H1 (cell line): ENCODE data around the gene TBC1D22A. TPM values are rescaled to one million over a fixed set of nuclear protein-coding genes. Genes with fewer than 3 reads are reported as not detected.
"Not testable (repeated sequence)": the region's sequence is repeated elsewhere in the genome, so short reads cannot be mapped to it uniquely, and the experiment has no call there.

Experiments used
- CTCF ChIA-PET: fragments of 300-600 bp; sonication (Branson Sonifier 250); formaldehyde crosslinking; loops from one replicate; lab custom pipeline; 2021; ENCODE audit not compliant: partially characterized antibody; lab: Charles Lee
- POLR2A ChIA-PET: fragments of 300-600 bp; sonication (Branson Sonifier 250); formaldehyde crosslinking; loops from one replicate; lab custom pipeline; 2021; ENCODE audit warnings: inconsistent platforms; ENCODE audit not compliant: partially characterized antibody; lab: Charles Lee
- DNase-seq, 2 experiments: peaks; one replicate each; pipeline versions ENCODE4 v3.0.0 to v3.0.0-alpha.2; 2010 to 2022; ENCODE audit warnings: low spot score in 2 of 2, low read depth in 1 of 2, mixed read lengths in 1 of 2
- FAIRE-seq: peaks from 2 replicates; lab custom pipeline; 2011; peaks lifted over from hg19 to GRCh38; lab: Jason Lieb, UNC
- H2AFZ ChIP-seq: 2 replicates; pipeline ENCODE4 v1.8.1; 2012; ENCODE audit warnings: low read length, inconsistent platforms
- H2AK5ac ChIP-seq: 2 replicates; pipeline ENCODE4 v1.6.1; 2013; ENCODE audit warnings: low read depth, low read length
- H2BK120ac ChIP-seq: replicated peaks from 2 replicates; pipeline ENCODE3; 2013; ENCODE audit warnings: low read depth, low read length, inconsistent platforms
- H2BK12ac ChIP-seq: 2 replicates; pipeline ENCODE4 v1.6.1; 2013; ENCODE audit warnings: low read depth, low read length
- H2BK15ac ChIP-seq: 2 replicates; pipeline ENCODE4 v1.6.1; 2013; ENCODE audit warnings: low read length
- H2BK20ac ChIP-seq: 2 replicates; pipeline ENCODE4 v1.6.1; 2013; ENCODE audit warnings: low read length
- H2BK5ac ChIP-seq: 2 replicates; pipeline ENCODE4 v1.6.1; 2013; ENCODE audit warnings: low read depth, low read length
- H3K14ac ChIP-seq: 2 replicates; pipeline ENCODE4 v1.6.1; 2013; ENCODE audit warnings: inconsistent platforms; ENCODE audit not compliant: insufficient read length
- H3K18ac ChIP-seq: 2 replicates; pipeline ENCODE4 v1.6.1; 2013; ENCODE audit warnings: low read length; ENCODE audit errors: extremely low read depth
- H3K23ac ChIP-seq: 2 replicates; pipeline ENCODE4 v1.6.1; 2013; ENCODE audit warnings: inconsistent platforms; ENCODE audit not compliant: insufficient read length
- H3K23me2 ChIP-seq: 2 replicates; pipeline ENCODE4 v1.6.1; 2013; ENCODE audit warnings: low read depth, low read length
- H3K27ac ChIP-seq: 2 replicates; pipeline ENCODE4 v1.6.1; 2011; ENCODE audit warnings: low read depth, low read length, inconsistent platforms
- H3K27me3 ChIP-seq, 4 experiments: replicated peaks in 1 of 4; 1 replicate in 1 of 4; 2 replicates in 3 of 4; pipeline versions ENCODE4 v1.6.1 to v1.8.1; 2011 to 2013; ENCODE audit warnings: low read length in 3 of 4, mild to moderate bottlenecking in 3 of 4, inconsistent platforms in 2 of 4, mixed read lengths in 2 of 4, moderate library complexity in 1 of 4; ENCODE audit not compliant: control insufficient read depth in 3 of 4, insufficient read depth in 3 of 4; ENCODE audit errors: extremely low read depth in 1 of 4
- H3K36me3 ChIP-seq, 4 experiments: 2 replicates each; pipeline versions ENCODE4 v1.6.1 to v1.8.1; 2011 to 2013; ENCODE audit warnings: mild to moderate bottlenecking in 4 of 4, low read length in 3 of 4, moderate library complexity in 2 of 4, control low read depth in 1 of 4, inconsistent platforms in 1 of 4; ENCODE audit not compliant: insufficient read depth in 4 of 4, control insufficient read depth in 2 of 4
- H3K4ac ChIP-seq: replicated peaks from 2 replicates; pipeline ENCODE3; 2013; ENCODE audit warnings: low read length, low read depth, mixed read lengths, inconsistent platforms; ENCODE audit not compliant: insufficient read length
- H3K4me1 ChIP-seq, 4 experiments: replicated peaks in 1 of 4; 1 replicate in 1 of 4; 2 replicates in 3 of 4; pipeline versions ENCODE4 v1.6.1 to v1.8.1; 2011 to 2013; ENCODE audit warnings: low read length in 3 of 4, inconsistent platforms in 2 of 4, mixed read lengths in 1 of 4; ENCODE audit not compliant: insufficient read depth in 4 of 4, control insufficient read depth in 3 of 4
- H3K4me2 ChIP-seq, 2 experiments: 2 replicates each; pipeline versions ENCODE4 v1.6.1 to v1.8.1; 2011 to 2013; ENCODE audit warnings: low read depth in 2 of 2, low read length in 2 of 2, control low read depth in 1 of 2, inconsistent platforms in 1 of 2, mild to moderate bottlenecking in 1 of 2; ENCODE audit not compliant: insufficient read depth in 1 of 2
- H3K4me3 ChIP-seq, 4 experiments: fragments of 200-600, 300-600 bp in 1 of 4; sonication (generic), shearing (Covaris generic), sonication (Bioruptor Twin) in 1 of 4; 2 replicates each; pipeline versions ENCODE4 v1.5.1 to v1.8.1; 2011 to 2016; ENCODE audit warnings: low read length in 4 of 4, low read depth in 3 of 4, control low read depth in 2 of 4, inconsistent platforms in 2 of 4, mild to moderate bottlenecking in 2 of 4, mixed read lengths in 1 of 4, moderate library complexity in 1 of 4; ENCODE audit not compliant: insufficient read depth in 2 of 4; ENCODE audit errors: extremely low read depth in 1 of 4
- H3K56ac ChIP-seq: replicated peaks from 2 replicates; pipeline ENCODE3; 2013; ENCODE audit warnings: low read depth, mild to moderate bottlenecking, mixed read lengths, low read length, inconsistent platforms; ENCODE audit not compliant: insufficient read length
- H3K79me1 ChIP-seq: 2 replicates; pipeline ENCODE4 v1.6.1; 2013; ENCODE audit warnings: low read depth, low read length, control low read depth
- H3K79me2 ChIP-seq, 2 experiments: 2 replicates each; pipeline versions ENCODE4 v1.6.1 to v1.8.1; 2012 to 2013; ENCODE audit warnings: low read length in 2 of 2, mild to moderate bottlenecking in 2 of 2, inconsistent platforms in 1 of 2; ENCODE audit not compliant: insufficient read depth in 2 of 2, control insufficient read depth in 1 of 2
- H3K9ac ChIP-seq, 4 experiments: replicated peaks in 1 of 4; 1 replicate in 1 of 4; 2 replicates in 3 of 4; pipeline versions ENCODE4 v1.6.1 to v1.8.1; 2011 to 2013; ENCODE audit warnings: low read depth in 3 of 4, low read length in 3 of 4, control low read depth in 2 of 4, mild to moderate bottlenecking in 2 of 4, moderate library complexity in 2 of 4, inconsistent platforms in 1 of 4; ENCODE audit errors: extremely low read depth in 1 of 4
- H3K9me3 ChIP-seq, 2 experiments: 2 replicates each; pipeline versions ENCODE4 v1.6.1 to v1.8.1; 2012 to 2013; ENCODE audit warnings: mild to moderate bottlenecking in 2 of 2, moderate library complexity in 2 of 2, control low read depth in 1 of 2, inconsistent platforms in 1 of 2, low read depth in 1 of 2, low read length in 1 of 2, mixed read lengths in 1 of 2; ENCODE audit not compliant: insufficient read depth in 2 of 2
- H4K20me1 ChIP-seq, 2 experiments: replicated peaks in 1 of 2; 2 replicates each; pipeline versions ENCODE3 to v1.8.1; 2011 to 2013; ENCODE audit warnings: inconsistent platforms in 2 of 2, low read length in 2 of 2, mild to moderate bottlenecking in 1 of 2; ENCODE audit not compliant: insufficient read depth in 2 of 2, control insufficient read depth in 1 of 2
- H4K5ac ChIP-seq: 2 replicates; pipeline ENCODE4 v1.6.1; 2013; ENCODE audit warnings: low read length, low read depth, mixed read lengths, inconsistent platforms; ENCODE audit not compliant: insufficient read length
- H4K8ac ChIP-seq: 2 replicates; pipeline ENCODE4 v1.8.0; 2013; ENCODE audit warnings: mild to moderate bottlenecking, moderate library complexity, low read length, inconsistent platforms; ENCODE audit not compliant: insufficient read depth; ENCODE audit errors: extremely low read depth
- H4K91ac ChIP-seq: replicated peaks from 2 replicates; pipeline ENCODE3; 2013; ENCODE audit warnings: low read length, mixed read lengths, inconsistent platforms; ENCODE audit not compliant: insufficient read length
- BCL11A ChIP-seq, 2 experiments: IDR thresholded peaks; one replicate each; pipeline ENCODE4 v1.6.1; 2011; ENCODE audit warnings: low read depth in 2 of 2, low read length in 2 of 2, mild to moderate bottlenecking in 2 of 2
- CBX8 ChIP-seq: fragments of 300-800, 300-1000 bp; sonication (generic); IDR thresholded peaks from 2 replicates; pipeline ENCODE4 v1.7.1; 2016; ENCODE audit warnings: low read depth, low read length, borderline replicate concordance
- CHD1 ChIP-seq: IDR thresholded peaks from 2 replicates; pipeline ENCODE4 v1.6.1; 2012; ENCODE audit warnings: low read depth, low read length, improper control_type of control experiment
- GTF2F1 ChIP-seq: IDR thresholded peaks from 2 replicates; pipeline ENCODE4 v1.6.1; 2012; ENCODE audit warnings: low read depth, low read length, improper control_type of control experiment, borderline replicate concordance
- SP1 ChIP-seq: IDR thresholded peaks from 2 replicates; pipeline ENCODE4 v1.6.1; 2011; ENCODE audit warnings: low read depth, low read length
- USF2 ChIP-seq: IDR thresholded peaks from 2 replicates; pipeline ENCODE4 v1.6.1; 2011; ENCODE audit warnings: low read length, improper control_type of control experiment
- YY1 ChIP-seq: IDR thresholded peaks from 2 replicates; pipeline ENCODE4 v1.6.1; 2011; ENCODE audit warnings: low read depth, mild to moderate bottlenecking, low read length
- WGBS, 2 experiments: shearing (Covaris generic) in 1 of 2; methylation state at CpG; one replicate each; pipeline versions ENCODE4 v1.1.6 to v1.1.7; 2013 to 2015; ENCODE audit warnings: low lambda C conversion rate in 2 of 2, mixed read lengths in 2 of 2, inconsistent platforms in 1 of 2, low coverage in 1 of 2, missing lambda C conversion rate in 1 of 2; ENCODE audit not compliant: insufficient replicate concordance in 2 of 2, insufficient coverage in 1 of 2, insufficient read length in 1 of 2; ENCODE audit errors: extremely low coverage in 1 of 2, missing lambda C conversion rate in 1 of 2; 5-methylcytosine and 5-hydroxymethylcytosine counted together
- polyA plus RNA-seq, 7 experiments: library from polyadenylated mRNA; depleted of rRNA in 3 of 7; stranded (reverse) in 5 of 7; unstranded in 2 of 7; fragments of >200 nt in 5 of 7; fragments of 200-250 nt in 2 of 7; gene quantifications; 1 replicate in 5 of 7; 2 replicates in 1 of 7; 4 replicates in 1 of 7; pipeline versions ENCODE4 v1.2.1 to v1.2.3, GENCODE V29; 2011 to 2013; ENCODE audit warnings: missing spikeins in 2 of 7, mixed read lengths in 2 of 7
- total RNA-seq: library from RNA; stranded (reverse); fragmentation: NEBNext Ultra II Directional; extraction: Animal tissue kit (Norgen Biotek cat#: 25700); gene quantifications from 2 replicates; pipeline ENCODE4 v1.2.1, GENCODE V29; 2021
- TF ChIP-seq, protein P1 (sequence below): IDR thresholded peaks from 2 replicates; pipeline ENCODE4 v1.6.1; 2012; ENCODE audit warnings: low read length, inconsistent platforms

TBC1D22A gene
- total and polyA plus RNA-seq, 2 of the 8 experiments (the other 6 are each of a cell fraction or from before 2014, with no cell fraction given), result 11.9 to 18.4 TPM

GRCh38 chr22:46977656-46978343, 215.3 kb downstream of the TBC1D22A start (continued):
- TF ChIP-seq USF2, result no peak
- no peak for TF ChIP-seq YY1
- TF ChIP-seq BCL11A (IDR thresholded peaks at IDR 0.05; ENCODE audit: low read depth in 2 of 2, low read length in 2 of 2), result no peak
- no peak for TF ChIP-seq CBX8
- TF ChIP-seq, protein P1, sequence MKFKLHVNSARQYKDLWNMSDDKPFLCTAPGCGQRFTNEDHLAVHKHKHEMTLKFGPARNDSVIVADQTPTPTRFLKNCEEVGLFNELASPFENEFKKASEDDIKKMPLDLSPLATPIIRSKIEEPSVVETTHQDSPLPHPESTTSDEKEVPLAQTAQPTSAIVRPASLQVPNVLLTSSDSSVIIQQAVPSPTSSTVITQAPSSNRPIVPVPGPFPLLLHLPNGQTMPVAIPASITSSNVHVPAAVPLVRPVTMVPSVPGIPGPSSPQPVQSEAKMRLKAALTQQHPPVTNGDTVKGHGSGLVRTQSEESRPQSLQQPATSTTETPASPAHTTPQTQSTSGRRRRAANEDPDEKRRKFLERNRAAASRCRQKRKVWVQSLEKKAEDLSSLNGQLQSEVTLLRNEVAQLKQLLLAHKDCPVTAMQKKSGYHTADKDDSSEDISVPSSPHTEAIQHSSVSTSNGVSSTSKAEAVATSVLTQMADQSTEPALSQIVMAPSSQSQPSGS, result no peak
- no peak for TF ChIP-seq SP1
- no peak for TF ChIP-seq GTF2F1
- no peak for TF ChIP-seq CHD1

DNA sequence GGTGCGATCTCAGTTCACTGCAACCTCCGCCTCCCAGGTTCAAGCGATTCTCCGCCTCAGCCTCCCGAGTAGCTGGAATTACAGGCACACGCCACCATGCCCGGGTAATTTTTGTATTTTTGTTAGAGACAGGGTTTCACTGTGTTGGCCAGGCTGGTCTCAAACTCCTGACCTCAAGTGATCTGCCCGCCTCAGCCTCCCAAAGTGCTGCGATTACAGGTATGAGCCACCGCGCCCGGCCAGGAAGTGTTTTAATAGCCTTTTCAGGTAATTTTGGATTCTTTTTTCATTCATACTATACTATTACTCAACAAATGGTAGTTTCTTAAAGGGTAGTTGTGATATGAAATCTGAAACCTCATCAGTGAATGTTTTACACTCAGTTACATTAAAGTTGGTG, 216.2 kb downstream of the TBC1D22A start:
- CTCF ChIA-PET, result interaction anchor here (1.1 to 1.5 kb wide), 3 partner anchors 10 to 152 kb away, joined by 3 to 5 read pairs (median 3); no protein-coding TSS in a partner anchor
- H3K36me3 ChIP-seq, H3K4me1 ChIP-seq, H2AFZ ChIP-seq, H3K9me3 ChIP-seq, H3K27me3 ChIP-seq, H2BK12ac ChIP-seq, FAIRE-seq, H2BK120ac ChIP-seq, H4K8ac ChIP-seq, H3K9ac ChIP-seq, H2BK5ac ChIP-seq, H3K4ac ChIP-seq, H2BK15ac ChIP-seq, H4K20me1 ChIP-seq, H3K23ac ChIP-seq, H3K18ac ChIP-seq, POLR2A ChIA-PET, H3K4me2 ChIP-seq, H3K79me1 ChIP-seq, H3K79me2 ChIP-seq, H2BK20ac ChIP-seq, H4K91ac ChIP-seq, H3K27ac ChIP-seq, H3K23me2 ChIP-seq, H3K14ac ChIP-seq, H2AK5ac ChIP-seq, H3K56ac ChIP-seq, DNase-seq, H3K4me3 ChIP-seq, H4K5ac ChIP-seq: not testable (repeated sequence)
- WGBS, 2 experiments, result 96% methylated on average over 12 of the region's 12 CpGs; no CpG with 5 or more reads in 1 of the 2 experiments
